GM12891 (cell line): ENCODE data around the gene MTA3.

Source experiments
- POLR2A ChIP-seq: IDR thresholded peaks from 2 replicates; pipeline ENCODE4 v1.6.1; 2011; ENCODE audit warnings: low read depth, low read length, control low read depth
- POLR2AphosphoS5 ChIP-seq: IDR thresholded peaks from 2 replicates; pipeline ENCODE4 v1.6.1; 2011; ENCODE audit warnings: low read depth, low read length, control low read depth
- POU2F2 ChIP-seq: IDR thresholded peaks from 2 replicates; pipeline ENCODE4 v1.6.1; 2011; ENCODE audit warnings: low read depth, mild to moderate bottlenecking, control low read depth, low read length, moderate library complexity
- SPI1 ChIP-seq: IDR thresholded peaks from 2 replicates; pipeline ENCODE4 v1.6.1; 2011; ENCODE audit warnings: low read depth, low read length, control low read depth
- TAF1 ChIP-seq: IDR thresholded peaks from 2 replicates; pipeline ENCODE4 v1.6.1; 2011; ENCODE audit warnings: low read depth, low read length, control low read depth

DNA sequence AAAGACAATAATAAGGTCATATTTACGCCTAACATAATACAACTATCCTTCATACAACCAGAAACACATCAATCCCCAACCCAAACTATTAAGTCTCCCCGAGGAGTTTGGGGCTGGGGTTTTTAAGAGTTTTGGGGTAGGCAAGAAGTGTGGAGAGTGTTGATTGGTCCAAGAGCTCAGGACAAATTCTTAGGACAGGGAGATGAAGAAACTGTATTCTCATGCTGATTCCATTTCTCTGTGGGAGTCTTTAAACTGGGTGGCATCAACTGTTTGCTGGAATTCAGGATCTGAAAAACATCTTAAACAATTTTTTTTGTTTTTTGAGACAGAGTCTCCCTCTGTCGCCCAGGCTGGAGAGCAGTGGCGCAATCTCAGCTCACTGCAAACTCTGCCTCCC, 25.6 kb upstream of the MTA3 start:
- TF ChIP-seq TAF1 (no peak), POLR2A (no peak), POLR2AphosphoS5 (no peak), POU2F2 (no peak), SPI1 (no peak)
